HuH-7.5 (cell line): ENCODE measurements around the gene SCYL2.
"Not testable (repeated sequence)": the region's sequence is repeated elsewhere in the genome, so short reads cannot be mapped to it uniquely, and the experiment has no call there.

Experiments used
- DNase-seq: peaks from one replicate; pipeline ENCODE4 v3.0.0; 2011; ENCODE audit warnings: low spot score

Gene SCYL2

DNA sequence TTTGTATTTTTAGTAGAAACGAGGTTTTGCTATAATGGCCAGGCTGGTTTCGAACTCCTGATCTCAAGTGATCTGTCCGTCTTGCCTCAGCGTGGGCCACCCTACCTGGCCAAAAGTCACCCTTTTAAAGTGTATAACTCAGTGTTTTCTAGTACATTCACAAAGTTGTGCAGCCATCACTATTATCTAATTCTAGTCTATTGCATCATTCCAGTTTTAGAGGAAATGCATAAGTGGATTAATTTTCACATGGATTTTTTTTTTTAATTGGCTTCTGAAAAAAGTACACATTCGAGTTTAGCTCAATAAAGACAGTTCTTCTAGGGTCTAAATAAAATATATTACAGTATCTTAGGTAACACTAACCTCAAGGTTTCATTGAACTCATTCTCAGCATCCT lies 3.8 kb upstream of the SCYL2 start:
- no peak for DNase-seq

DNA sequence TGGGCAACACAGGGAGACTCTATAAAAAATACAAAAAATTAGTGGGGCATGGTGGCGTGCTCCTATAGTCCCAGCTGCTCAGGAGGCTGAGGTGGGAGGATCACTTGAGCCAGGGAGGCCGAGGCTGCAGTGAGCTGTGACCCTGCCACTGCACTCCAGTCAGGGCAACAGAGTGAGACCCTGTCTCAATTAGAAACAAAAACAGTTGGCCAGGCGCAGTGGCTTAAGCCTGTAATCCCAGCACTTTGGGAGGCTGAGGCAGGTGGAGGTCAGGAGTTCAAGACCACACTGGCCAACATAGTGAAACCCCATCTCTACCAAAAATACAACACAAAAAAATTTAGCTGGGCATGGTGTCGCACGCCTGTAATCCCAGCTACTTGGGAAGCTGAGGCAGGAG lies 1.9 kb upstream of the SCYL2 start:
- DNase-seq, result not testable (repeated sequence)

DNA sequence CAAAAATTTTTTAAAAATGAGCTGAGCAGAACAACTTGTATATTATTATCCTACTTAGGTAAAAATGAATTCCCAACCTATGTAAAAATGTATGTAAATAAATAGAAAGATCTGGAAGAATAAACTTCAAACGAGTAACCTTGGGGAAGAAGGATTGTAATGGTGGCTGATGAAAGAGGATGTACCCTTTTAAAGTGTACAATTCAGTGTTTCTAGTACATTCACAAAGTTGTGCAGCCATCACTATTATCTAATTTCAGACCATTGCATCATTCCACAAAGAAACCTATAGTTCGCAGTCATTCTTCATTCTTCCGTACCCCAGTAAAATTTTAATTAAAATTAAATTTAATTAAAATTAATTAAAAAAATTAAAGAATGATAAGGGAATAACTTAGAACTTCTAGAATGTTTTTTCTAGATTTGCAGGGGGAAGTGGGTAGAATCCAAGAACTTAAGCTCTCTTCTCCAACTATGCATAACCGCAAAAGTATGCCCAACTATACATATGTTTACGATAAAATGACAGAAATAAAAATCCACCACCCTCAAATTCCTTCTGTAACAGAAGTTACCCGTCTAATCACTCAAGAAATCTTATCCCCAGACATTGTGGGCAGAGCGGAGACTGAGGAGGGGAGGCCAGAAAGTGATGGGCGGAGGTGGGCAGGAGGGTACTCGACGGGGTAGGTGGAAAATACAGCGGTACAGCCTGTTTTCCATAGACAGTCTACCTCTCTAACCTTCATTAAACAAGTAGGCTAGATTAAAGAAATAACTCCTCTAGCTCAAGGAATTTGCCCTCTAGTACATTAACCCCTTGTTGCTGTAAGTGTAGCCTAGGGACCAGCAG lies 1.0 kb upstream of the SCYL2 start:
- no peak for DNase-seq

DNA sequence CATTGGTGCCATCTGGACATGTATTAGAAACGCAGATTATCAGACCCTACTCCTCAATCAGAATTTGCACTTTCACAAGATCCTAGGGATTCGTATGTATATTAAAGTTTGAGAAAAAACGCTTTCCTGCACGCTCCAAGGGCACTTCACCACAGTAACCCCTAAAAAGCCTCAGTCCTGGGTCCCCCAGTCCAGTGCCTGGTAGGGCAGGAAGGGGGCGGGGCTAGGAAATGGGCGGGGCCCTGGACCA lies 467 bp upstream of the SCYL2 start:
- peak; percentile 89 for DNase-seq

DNA sequence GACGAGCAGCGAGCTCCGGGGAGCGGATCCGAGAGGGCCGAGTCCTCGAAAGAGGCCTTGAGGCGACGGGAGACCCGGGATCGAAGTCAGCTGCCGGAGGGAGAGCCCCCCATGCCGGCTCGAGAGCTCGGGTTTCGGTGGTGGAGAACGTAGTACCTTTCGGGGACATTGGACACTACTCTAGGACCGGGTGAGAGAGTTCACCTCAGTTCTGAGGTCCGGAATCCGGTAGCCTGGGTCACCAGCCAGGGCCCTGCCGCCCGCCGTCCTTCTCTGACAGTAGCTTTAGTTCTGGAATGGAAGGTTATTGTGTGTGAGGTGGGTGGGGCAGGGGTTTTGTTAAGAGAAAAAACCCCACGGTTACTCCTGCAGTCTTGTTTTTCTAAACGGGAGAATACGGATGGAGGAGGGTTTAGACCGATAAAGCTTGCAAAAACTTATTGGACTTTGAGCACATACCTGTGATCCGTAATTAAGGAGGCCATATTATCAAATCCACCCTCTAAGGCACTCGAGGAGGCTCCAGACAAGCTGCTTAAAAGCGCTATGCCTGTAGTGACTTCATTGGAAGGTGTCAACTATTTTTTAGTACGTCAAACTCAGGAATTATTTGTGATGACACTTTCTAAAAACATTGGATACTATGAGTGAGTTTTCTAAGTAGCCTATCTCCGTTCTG lies 765 bp downstream of the SCYL2 start:
- DNase-seq, result peak; percentile 25

DNA sequence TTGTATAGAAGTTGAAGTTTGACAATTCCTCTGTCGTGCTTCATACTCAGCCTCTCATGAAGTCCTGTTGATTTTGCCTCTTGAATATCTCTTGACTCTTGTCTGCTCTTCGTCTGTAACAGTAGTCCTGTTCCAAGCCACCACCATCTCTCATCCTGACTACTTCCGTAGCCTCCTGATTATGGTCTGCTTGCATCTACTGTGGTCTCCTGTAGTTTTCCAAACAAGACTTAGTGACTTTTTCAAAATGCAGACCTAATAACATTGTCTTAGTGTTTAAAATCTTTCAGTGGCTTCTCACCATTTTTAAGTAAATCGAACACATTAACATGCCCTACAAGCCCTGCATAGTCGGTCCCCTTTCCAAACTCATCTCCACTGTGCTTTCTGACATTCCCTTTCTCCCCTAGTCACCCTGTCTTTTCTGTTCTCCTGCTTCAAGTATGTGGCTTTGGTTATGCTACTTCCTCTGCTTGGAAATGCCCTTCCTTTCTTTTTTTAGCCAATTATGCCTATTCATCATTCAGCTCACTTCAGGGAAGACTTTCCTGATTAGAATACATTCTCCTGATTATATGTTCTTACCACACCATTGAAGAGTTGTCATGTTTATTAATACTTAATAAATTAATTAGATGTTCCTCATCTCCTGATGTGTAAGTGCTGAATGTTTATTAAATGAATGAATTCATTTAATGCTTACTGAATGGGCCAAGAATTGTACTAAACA lies 2.0 kb downstream of the SCYL2 start:
- DNase-seq, result no peak

DNA sequence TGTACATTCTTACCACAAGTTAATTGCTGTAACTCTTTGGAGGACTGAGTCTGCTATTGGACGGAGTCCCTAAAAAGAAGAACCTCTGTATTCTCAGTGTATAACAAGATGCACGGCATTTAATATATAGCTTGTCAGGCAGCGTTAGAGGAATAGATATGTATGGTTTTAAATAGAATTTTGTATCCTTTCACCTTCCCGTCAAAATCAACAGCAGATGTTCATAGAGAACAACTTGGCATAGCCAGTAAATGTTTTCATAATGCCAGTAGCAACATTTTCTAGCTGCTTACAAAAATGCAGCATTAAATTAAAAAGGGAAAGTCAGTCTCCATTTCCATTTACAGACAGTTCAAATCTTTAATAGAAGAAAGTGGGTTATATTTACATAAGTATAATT lies 6.8 kb downstream of the SCYL2 start:
- DNase-seq, result no peak

DNA sequence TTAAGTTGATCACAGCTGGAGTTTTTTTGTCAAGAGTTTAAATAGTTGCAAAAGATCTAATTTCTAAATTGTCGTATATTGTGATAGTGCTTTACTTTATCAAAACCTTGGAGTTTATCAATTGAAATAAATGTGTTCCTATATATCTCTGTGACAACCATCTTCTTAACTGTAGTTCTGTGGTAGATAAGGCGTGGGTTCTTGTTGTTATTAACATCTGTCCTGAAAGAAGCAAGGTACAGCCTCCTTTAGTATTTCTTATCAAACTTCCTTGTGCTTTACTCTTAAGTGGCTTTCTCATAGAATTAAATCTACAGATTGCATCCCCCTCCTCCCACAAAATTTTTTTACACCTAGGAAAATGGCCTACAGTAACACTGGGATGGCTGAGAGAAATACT lies 7.3 kb downstream of the SCYL2 start:
- DNase-seq, result no peak

DNA sequence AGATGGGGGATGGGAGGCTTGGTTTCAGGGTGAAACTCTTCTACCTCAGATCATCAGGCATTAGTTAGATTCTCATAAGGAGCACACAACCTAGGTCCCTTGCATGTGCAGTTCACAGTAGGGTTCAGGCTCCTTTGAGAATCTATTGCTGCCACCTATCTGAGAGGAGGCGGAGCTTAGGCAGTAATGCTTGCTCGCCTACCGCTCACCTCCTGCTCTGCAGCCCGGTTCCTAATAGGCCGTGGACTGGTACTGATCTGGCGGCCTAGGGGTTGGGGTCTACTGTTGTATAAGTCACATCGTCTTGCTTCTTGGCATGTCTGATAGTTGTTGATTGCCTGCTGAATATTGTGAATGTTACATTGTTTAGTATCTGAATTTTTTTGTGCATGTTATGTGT lies 12.2 kb downstream of the SCYL2 start:
- no peak for DNase-seq

DNA sequence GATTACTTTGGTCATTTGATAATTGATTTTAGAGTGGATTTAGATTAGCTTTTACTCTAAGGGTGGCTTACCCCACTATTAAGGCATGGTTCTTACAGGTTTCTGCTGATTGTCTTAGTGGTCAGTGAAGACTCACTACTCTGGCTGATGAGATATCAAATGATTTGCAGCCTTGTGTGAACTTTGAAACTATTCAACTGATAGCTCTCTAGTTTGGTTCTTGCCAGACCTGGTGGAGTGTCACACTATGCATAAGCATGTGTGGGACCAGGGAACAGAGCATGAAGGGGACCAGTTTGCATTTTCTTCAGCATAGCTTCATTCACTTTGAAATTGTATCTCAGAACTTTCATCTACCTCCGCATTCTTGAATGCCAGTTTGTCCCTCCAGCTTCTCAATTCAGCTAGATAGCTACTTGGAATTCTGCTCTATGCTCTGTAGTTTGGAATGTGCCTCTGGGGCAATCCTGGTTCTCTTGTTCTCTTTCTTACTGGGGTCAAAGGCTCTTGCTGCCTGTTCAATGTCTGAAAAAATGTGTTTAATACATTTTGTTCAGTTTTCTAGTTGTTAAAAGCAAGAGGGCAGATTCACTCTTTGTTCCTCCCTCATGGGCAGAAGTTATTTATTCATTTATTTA lies 12.7 kb downstream of the SCYL2 start:
- peak; percentile 16 for DNase-seq

DNA sequence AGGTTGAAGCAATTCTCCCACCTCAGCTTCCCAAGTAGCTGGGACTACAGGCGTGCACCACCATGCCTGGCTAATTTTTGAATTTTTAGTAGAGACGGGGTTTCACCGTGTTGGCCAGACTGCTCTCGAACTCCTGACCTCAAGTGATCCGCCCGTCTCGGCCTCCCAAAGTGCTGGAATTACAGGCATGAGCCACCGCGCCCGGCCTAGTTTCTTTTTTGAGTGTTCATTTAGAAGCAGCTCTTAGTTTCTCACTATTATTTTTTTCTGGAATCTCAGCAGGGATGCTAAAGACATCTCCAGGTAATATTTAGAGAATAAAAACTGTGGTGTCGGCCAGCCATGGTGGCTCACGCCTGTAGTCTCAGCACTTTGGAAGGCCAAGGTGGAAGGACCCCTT lies 17.6 kb downstream of the SCYL2 start:
- not testable (repeated sequence) for DNase-seq

DNA sequence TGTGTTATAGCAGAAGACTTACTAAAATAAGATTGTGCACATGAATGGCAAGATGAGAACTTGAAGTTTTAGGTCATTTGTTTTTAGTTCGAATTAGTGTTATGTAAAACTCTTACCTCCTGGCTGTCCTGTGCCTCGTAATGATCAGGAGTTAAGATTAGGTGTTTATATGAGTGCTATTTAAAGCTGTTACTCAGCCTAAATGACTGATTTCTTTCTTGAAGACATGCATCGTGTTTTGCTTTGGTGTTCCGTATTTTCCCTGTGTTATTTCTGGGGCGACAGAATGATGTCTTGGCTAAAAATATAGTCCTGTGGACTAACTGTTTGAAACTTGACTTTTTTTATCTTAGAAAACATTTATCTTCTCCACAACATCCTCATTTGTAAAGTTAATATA lies 22.1 kb downstream of the SCYL2 start:
- DNase-seq, result no peak

DNA sequence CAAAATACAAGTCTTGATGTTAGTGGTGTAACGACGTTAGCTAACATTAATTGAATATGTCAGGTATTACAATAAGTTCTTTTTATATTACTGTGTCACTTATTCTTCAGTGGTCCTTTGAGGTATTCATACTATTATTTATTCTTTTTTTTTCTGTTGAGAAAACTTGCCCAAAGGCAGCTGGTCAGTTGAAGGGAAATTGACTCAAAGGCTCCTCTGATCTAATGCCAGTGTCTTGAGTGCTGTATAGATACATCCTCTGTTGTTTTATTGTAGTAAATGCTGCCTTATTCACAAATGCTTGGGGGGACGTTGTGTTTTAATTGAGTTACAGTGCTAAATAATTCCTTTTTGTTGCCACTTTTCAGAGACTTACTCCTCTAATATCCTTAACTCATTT lies 23.0 kb downstream of the SCYL2 start:
- DNase-seq, result no peak

DNA sequence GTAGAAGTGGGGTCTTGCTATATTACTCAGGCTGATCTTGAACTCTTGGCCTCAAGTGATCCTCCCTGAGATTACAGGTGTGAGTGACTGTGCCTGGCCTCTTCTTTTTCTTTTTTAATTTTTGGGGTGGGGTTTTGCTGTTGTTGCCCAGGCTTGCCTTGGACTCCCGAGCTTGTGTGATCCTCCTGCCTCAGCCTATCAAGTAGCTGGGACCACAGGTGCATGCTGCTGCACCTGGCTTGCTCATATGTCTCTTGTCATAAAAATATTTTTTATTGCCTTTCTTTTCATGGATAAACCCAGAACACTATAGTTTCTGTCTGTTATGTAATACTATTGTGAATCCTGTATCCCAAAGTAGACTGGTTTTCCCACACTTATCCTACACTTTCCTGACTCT lies 26.0 kb downstream of the SCYL2 start:
- no peak for DNase-seq

DNA sequence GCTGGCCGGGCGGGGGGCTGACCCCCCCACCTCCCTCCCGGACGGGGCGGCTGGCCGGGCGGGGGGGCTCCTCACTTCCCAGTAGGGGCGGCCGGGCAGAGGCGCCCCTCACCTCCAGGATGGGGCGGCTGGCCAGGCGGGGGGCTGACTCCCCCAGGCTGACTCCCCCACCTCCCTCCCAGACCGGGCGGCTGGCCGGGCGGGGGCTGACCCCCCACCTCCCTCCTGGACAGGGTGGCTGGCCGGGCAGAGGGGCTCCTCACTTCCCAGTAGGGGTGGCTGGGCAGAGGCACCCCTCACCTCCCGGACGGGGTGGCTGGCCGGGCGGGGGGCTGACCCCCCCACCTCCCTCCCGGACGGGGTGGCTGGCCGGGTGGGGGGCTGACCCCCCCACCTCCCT lies 27.4 kb downstream of the SCYL2 start:
- not testable (repeated sequence) for DNase-seq

DNA sequence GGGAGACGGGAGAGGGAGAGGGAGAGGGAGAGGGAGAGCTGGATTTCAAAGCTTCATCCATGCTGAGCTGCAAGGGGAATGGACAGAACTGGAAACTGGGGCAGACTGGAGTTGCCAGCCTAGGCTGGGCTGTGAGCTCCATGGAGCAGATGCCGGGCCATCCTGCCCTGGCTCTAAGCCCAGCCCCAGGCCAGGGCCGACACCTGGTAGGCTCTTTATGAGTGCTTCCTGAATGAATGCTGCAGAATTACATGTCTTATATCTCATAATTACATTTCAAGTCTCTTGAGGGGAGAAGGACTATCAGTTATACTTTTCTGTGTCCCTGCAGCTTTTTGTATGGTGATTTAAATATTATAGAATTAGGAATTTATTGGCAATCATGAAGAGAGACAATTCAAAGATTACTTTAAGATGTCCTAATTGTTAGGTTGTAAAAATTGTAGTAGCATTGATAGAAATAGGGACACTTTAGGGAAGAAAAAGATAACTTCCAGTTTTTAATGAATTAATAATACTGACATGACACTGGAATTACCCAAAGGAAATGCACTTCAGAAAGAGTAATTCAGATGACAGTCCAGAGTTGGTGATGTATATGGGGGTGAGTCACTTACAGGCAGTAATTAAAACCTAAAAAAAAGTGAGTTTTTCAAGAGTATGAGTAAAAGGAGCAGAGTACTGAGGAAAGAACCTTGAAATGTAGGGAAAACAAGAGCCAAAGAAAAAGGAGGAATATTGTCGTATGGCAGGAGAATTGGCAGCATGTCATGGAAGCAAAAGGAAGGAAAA lies 29.0 kb downstream of the SCYL2 start:
- no peak for DNase-seq

DNA sequence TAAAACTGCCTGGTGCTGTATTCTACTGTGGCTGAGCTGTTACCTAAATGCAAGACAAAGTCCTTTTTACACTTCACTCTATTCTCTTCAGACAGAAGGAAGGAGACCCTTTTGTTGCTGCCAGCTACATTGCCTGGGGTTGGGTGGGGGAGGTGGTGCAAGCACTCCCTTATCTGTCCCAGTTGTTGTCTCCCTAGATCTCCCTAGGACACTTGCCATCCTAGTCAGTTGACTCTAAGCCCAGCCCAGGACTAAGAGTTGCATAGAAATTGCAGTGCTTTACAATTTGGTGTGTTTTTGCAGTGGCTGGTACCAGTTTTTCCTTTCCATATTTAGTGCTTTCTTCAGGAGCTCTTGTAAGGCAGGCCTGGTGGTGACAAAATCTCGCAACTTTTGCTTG lies 35.1 kb downstream of the SCYL2 start:
- DNase-seq, result no peak

DNA sequence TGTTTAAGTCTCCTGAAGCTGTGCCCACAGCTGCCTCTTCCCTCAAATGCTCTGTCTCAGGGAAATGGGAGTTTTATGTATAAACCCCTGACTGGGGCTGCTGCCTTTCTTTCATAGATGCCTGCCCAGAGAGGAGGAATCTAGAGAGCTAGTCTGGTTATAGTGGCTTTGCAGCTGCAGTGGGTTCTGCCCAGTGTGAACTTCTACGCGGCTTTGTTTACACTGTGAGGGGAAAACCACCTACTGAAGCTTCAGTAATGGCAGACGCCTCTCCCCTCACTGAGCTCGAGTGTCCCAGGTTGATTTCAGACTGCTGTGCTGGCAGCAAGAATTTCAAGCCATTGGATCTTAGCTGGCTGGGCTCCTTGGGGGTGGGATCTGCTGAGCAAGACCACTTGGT lies 36.9 kb downstream of the SCYL2 start:
- DNase-seq, result no peak

DNA sequence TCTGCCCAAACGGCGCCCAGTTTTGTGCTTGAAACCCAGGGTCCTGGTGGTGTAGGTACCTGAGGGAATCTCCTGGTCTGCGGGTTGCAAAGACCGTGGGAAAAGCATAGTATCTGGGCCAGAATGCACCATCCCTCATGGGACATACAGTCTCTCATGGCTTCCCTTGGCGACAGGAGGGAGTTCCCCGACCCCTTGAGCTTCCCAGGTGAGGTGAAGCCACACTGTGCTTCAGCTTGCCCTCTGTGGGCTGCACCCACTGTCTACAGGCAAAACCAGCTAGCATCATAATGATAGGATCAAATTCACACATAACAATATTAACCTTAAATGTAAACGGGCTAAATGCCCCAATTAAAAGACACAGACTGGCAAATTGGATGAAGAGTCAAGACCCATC lies 37.4 kb downstream of the SCYL2 start:
- not testable (repeated sequence) for DNase-seq

DNA sequence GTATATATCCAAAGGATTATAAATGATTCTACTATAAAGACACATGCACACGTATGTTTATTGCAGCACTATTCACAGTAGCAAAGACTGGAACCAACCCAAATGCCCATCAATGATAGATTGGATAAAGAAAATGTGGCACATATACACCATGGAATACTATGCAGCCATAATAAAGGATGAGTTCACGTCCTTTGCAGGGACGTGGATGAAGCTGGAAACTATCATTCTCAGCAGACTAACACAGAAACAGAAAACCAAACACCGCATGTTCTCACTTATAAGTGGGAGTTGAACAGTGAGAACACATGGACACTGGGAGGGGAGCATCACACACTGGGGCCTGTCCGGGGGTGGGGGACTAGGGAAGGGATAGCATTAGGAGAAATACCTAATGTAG lies 41.2 kb downstream of the SCYL2 start:
- DNase-seq, result not testable (repeated sequence)

DNA sequence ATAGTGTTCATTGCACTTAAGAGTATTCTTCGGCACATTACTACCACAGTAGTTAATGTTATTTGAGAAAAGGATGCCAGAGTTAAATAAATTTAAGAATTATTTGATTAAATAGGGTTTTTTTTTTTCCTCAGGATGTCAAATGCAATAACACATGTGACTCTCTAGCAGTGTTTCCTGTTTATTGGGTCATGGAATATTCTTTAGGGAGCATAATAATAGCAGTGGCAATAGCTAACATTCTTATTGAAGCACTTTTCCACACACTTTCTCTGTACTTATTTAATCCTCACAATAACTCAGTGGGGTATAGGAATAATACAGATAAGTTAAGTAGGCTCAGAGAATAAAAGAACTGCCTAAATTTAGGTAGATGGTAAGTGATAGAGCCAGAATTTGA lies 44.3 kb downstream of the SCYL2 start:
- DNase-seq, result no peak

DNA sequence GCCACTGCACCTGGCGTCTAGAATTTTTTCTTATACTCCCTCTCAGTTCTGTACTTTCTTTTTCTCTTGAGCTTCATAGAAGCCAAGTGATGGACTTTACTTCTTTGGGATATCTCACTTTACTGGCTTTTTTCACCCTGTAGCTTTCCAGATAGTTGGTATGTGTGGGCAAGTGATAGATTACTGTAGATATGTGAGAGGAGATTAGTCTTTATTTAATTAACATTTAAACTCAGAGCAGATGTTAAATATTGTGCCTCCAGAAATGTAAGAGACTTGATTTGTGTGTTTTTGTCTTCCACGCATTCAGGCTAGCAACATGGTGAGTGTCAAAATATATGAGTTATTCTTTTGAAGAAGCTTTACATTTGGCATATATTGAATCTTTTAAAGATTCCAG lies 50.4 kb downstream of the SCYL2 start:
- no peak for DNase-seq
